GM19328 (cell line): Measurements from ENCODE around the gene PID1.

Experiments
- ATAC-seq: cut with Tn5 transposase; IDR thresholded peaks from one replicate; pipeline ENCODE4 v1.9.1; 2021; ENCODE audit warnings: mild to moderate bottlenecking, moderate library complexity; ENCODE audit not compliant: unreplicated experiment

The PID1 gene

GRCh38 chr2:229270551-229271410 lies at the start of gene PID1:
Gene PID1 (minus strand): TSS chr2:229271287. CDS start chr2:229271043, 244 bp downstream.
- no peak for ATAC-seq

DNA sequence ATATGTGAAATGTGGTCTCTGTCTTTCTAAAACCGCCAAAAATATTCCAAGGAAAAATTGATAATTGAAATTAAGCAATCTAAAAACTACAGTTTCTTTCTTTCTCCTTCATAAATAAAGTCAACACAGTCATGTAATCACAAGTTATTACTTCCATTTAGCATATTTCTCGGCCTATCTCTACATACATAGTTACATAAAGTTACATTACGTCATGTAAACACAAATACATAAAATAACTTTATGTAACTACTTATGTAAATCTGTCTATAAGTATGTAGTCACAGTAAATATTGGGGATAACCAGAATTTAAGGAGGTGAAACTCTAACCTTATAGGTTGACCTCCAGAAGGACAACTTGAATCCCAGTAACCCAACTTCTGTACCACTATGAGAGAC lies 48.5 kb upstream of the PID1 start:
- ATAC-seq = no peak

- ATAC-seq = no peak
Observed at GRCh38 chr2:229314117-229314516, 43.0 kb upstream of the PID1 start.

DNA sequence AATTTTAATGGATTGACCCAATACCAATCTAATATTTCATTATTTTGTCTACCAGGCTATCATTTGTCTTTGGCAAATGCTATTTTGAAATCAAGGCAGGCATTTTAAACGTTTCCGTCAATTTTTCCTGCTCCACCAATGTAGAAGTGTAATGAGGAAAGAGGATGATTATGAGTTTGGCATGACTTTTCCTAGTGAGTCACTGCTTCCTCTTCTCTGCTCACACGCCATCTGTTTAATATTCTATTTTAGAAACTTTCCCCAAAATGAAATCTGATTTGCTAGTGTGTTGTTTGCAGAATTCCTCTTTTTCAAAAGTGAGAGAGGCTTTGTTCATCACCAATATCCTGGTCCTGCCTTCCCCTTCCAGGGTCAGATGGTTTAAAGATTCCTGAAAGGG lies 42.5 kb upstream of the PID1 start:
- no peak for ATAC-seq

- ATAC-seq = no peak
Observed at GRCh38 chr2:229301237-229301636, 30.1 kb upstream of the PID1 start.

DNA sequence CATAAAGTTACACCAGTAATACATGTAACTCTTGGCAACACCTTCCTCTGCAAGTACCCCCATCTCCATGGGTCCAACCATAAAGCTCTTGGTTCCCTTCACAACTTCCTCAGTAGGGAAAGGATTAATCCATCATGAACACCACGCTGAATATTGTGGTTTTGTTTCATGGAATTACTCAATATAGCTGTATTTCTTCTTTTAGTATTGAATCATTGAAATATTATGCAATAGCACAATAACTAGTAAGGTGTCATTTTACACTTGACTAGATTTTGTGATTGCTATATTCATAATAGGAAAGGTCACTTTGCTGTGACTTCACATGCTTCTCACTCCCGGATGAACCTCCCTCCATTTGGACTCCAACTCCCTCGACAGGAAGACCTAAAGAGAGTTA lies 29.7 kb upstream of the PID1 start:
- no peak for ATAC-seq

DNA sequence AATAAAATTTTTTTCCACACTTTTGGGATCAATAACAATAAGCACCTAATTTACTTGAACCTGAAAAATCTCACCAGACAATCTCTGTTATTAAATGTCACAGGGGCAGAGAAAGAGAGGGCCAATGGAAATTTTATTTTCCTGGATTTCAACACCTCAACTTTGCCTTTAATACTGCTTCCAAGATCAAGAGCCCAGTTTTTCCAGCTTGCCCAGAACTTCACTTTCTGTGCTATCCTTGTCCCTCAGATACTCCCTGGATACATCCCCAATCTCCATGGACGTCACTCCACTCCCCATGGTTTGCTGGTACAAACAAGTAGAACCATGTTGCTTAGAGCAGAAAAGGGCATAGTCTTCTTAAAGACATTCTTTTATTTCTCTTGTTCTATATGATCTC lies 29.3 kb upstream of the PID1 start:
- ATAC-seq = no peak

DNA sequence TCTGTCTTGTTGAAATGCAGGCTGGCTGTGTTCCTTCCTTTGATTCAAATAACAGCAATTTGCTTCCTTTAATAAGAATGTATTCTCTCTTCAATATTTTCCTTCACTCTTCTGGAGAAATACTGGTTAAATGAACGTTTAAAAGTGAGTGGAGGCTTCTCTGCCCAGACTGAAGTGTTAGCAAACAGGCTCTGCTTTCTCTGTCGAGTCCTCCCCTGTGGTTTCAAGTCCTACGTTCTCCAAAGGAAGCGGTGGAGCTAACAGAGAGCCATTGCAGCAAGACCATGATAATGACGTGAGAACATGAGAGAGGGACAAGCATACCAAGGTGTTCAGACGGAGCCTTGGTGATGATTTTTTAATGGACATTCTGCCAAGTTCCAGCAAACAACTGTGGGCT lies 26.2 kb upstream of the PID1 start:
- ATAC-seq = no peak

- ATAC-seq = no peak
Observed at GRCh38 chr2:229296536-229296935, 25.4 kb upstream of the PID1 start.

DNA sequence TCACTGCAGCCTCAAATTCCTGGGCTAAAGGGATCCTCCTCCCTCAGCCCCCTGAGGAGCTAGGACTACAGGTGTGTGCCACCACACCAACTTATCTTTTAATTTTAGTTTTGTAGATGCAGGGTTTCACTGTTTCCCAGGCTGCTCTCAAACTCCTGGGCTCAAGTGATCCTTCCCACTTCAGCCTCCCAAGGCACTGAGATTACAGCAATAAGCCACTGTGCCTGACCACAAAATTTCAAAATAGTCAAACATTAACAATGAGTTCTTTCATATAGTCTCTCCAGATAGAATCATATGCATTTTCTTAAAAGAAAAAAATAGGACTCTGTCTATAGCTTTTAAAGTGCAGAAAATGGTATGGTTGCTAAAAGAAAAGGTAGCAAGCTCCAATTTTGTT lies 24.9 kb upstream of the PID1 start:
- ATAC-seq = no peak

- no peak for ATAC-seq
Observed at GRCh38 chr2:229287823-229288222, 16.7 kb upstream of the PID1 start.

DNA sequence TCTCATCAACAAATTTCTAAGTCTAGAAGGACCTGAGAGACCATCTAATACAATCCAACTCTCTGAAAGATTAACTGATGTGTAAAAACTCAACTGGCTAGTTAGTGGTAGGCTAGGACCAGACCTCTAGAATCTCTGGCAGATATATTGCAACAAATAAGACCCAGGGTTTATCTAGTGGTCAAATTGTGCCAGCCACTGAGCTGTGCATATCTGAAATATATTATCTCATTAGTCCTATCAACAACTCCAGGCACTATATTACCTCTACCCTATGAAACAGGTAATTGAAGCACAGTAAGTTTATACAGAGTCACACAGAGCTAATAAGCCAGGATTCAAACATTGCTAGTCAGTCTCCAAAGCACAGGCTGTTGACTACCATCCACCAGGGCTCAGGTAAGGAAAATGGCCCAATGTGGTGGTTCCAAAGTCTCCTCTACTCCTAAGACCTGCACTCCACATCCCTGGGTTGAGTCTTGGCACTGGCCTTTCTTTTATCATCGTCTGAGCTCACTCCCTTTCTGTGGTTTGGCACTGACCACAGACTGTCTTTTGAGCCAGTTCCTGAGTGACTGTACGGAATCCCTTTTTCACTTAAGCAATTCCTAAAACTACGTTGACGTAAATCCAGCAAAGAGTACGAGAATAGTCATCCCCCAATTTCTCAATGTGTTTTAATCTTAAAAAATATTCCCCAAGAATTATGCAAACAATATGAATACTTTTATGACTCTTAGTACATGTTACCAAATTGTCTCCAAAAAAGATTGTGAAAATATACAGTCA lies 11.9 kb upstream of the PID1 start:
- ATAC-seq = no peak

DNA sequence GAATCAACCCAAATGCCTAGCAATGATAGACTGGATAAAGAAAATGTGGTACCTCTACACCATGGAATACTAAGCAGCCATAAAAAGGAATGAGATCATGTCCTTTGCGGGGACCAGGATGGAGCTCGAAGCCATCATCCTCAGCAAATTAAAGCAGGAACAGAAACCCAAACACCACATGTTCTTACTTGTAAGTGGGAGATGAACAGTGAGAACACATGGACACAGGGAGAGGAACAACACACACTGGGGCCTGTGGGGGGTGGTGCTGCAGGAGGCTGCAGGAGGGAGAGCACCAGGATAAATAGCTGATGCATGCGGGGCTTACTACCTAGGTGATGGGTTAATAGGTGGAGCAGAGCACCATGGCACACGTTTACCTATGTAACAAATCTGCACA lies 8.4 kb upstream of the PID1 start:
- no peak for ATAC-seq

DNA sequence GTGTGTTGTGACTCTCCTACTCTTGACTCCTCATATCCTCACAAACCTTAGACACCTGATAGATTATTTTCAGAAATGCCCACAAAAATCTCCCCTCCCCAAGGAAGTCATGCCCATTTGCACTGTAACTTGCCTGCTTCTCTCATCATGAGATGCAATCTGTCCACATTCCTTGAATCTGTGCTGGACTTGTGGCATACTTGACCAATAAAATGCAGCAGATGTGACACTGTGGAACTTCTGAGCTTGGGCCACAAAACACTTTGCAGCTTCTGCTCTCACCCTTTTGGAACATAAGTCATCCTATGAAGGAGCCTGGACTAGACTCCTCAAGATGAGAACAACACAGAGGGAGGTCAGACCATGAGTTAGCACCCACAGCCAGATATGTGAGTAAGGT lies 4.4 kb upstream of the PID1 start:
- ATAC-seq = no peak

DNA sequence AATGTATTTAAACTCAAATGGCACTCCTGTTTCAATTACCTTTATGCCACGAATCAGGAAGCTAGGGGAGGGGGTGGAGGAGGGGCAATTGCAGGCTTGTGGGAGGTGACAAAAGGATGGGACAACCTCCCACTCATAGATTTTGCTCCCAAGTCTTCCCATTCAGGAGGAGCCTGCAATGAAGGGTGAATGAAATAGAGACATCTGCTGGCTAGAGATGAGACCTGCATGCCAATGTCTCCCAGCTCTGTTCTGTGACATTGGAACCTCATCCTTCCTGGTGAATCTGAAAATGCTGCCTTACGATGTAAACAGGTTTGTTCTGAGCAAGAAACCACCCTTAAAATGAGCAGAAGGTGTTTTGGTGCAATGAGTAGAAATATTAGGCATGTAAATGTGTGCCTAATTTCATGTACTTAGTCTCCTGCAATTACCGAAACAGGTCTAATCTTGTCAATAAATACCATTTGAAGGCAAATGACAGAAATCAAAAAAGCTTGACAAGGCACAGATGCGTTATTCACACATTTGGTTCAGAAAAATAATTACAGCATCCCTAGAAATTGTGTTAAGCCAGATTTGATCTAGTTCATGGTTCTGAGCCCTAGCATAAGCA lies 2.7 kb upstream of the PID1 start:
- no peak for ATAC-seq

DNA sequence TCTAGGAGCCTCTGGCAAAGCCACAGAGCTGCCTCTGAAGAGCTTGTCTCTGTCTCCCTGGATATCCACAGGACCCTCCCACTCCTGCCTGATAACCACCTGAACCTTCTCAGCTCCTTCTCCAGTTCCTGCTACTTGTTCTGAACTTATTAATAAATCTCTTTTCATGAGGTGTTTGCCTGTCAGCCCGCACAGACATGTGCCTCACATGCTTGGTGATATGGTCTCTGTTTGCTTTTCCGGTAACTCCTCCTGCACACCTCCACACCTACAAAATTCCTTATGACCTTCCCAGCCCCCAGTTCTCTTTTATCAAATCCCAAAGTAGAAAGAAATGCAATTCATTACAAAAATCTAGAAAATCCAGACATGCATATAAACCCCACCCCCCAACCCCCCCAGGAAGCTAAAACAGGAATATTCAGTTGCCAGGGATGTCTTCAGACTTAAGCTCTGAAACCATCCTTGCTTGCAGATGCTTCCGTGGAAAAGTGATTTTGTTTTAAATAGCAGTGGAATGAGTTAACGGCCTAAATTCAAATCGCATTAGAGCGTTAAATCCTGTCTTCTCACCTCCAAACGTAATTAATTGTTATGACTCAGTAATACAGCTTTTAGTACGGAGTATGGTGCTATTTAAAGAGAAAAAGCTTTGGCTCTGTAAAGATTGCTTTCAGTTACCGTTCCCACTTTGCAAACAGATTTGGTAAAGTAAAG lies 2.1 kb upstream of the PID1 start:
- no peak for ATAC-seq

DNA sequence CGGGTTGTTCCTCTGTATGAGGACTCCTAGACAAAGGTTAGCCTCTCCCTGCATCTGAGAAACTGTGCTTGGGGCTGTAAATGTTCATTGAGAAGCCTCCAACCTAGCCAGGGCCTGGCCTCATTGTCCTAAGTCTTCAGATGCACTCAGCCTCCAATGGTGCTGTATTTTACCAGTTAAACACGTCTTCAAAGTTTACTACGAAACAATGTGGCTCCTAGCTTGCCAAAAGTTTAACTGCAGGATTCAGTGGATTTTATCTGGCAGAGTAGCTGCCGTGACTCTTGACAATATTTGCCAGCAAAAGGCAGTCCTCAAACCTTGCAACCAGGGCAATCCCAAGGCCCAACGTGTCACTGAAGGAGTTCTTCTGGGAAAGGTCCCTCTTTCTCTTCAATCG lies 1.1 kb downstream of the PID1 start:
- ATAC-seq = no peak

DNA sequence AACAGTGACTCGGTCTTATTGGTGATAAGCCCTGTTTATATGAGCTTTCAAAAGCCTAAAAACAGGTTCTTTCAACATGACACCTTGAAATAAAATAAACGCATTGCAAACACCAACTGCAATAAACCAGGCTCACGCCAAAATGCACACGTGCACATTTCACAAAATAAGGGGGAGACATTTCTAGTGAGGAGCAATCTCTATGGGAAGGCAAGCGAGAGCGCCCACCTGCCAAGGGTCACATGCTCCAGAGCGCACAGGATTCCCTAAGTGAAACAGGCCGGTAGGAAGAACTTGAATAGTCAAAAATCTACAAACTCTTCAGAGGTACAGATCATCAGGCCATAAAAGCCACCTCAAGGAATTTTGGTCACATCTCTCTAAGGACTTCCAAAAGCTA lies 1.9 kb downstream of the PID1 start:
- no peak for ATAC-seq

- no peak for ATAC-seq
Observed at GRCh38 chr2:229268626-229269025, 2.5 kb downstream of the PID1 start.

DNA sequence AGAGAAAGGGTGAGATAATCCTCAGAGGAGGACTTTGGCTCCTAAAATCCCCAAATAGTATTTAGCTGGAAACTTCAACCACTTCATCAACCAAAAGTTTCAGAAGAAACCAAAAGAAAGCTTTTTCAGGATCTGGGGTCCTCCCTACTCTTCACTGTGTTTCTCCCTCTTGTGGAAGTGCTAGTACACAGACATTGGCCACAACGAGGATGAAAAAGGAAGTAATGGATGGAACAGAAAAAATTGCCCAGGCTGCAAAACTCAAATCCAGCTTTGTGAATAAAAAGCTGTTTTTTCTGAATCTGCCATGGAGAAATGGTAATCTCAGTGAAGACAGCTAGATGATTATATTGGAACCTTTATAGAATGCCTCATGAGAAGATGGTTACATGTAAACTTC lies 4.0 kb downstream of the PID1 start:
- no peak for ATAC-seq

- ATAC-seq = no peak
Observed at GRCh38 chr2:229265727-229266126, 5.4 kb downstream of the PID1 start.
